ENCODE measurements around the gene SDSL.

Gene SDSL

DNA sequence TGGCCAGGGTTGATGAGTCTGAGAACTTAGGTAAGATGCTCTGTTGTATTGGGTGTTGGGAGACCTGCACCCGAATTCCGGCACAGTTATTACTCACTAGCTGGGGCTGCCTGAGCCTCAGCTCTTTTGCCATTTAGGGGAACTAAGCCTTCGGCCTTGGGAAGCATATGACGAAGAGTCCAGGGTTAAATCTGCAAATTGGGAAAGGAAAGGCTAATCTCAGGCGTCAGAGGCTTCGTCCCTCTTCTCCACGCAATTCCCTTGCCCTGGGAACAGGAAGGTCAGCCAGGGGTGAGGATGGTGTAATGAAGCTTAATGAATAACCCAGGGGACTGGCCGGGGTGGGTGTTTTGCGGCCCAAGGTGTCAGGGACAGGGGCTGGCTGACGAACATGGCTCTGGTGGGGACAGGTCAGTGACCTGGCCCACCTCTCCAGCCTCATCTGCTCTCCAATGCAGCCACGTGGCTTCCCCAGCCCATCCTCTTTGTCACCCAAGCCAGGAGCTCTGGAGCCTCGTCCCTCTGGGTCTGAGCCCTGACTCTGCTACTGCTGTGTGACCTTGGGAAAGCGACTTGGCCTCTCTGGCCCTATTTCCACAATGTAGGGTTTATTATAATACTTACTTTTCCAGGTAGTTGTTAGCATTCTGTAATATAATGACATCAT is 3.8 kb upstream of the SDSL start:
- DNase-seq (ENCODE audit: low read depth, low spot score): no peak

DNA sequence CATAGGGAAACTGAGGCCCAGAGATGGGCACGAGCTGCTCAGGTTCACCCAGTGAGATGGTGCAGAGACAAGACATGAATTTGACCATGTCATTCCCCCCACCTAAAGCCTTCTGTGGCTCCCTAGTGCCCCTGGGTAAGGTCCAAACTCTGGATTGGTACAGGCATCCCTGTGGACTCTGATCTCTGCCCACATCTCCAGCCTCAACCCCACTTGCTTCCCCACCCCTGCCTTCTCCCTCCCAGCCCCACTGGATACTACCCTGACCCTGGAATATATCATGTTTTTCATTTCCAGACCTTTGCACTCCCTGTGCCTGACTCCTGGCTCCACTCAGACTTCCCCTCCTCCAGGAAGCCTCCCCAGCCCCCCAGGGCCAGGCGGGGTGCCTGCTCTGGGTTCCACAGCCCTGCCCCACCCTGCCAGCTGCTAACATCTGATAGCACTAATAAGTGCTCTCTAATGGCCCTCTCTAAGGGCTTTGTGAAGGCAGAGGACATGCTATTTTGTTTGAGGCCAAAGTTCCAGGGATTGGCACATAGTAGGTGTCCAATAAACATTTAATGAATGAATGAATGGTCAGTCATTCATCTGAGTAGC is 1.1 kb upstream of the SDSL start:
- no peak for DNase-seq (ENCODE audit: low read depth, low spot score)

DNA sequence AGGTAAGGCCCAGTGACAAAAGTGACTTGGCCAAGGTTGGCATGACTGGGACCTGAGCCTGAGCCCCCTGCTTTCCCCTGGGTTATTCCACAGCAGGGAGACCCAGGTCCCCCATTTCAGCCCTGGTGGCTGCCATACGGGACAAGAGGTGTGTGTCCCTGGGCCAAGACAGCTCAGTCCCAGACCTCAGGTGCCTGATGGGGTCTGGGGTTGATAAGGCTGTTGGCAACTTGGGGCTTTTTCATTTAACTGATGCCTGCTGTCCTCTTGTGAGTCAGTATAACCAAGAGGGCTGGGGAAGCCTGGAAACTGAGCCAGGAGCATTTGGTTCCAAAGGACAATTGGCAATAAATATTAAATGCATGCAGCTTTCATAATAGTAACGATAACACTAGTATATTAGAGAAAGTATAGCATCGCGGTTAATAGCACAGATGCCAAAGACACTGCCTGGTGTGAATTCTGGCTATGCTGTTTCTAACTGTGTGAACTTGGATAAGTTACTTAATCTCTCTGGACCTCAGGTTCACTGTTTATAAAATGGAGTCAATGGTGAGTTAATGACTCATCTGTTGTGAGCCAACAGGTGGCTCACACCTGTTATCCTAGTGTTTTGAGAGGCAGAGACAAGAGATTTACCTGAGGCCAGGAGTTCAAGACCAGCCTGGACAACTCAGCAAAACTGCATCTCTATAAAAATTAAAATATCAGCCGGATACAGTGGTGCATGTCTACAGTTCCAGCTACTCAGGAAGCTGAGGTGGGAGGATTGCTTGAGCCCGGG is 898 bp downstream of the SDSL start:
- DNase-seq (ENCODE audit: low read depth, low spot score): no peak

DNA sequence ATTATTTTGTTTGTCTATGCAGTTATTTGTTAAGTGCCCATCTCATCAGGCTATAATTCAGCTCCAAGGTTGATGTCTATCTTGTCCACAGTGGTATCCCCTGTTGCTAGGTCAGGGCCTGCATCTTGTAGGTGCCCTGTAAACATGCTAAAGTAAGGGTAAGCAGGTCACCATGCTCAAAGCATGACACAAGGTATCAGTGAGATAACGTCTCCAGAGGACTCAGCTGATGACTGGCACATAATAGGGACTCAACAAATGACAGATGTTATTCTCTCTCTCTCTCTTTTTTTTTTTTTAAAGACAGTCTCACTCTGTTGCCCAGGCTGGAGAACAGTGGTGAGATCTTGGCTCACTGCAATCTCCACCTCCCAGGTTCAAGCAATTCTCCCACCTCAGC is 2.3 kb downstream of the SDSL start:
- DNase-seq (ENCODE audit: low read depth, low spot score): no peak

DNA sequence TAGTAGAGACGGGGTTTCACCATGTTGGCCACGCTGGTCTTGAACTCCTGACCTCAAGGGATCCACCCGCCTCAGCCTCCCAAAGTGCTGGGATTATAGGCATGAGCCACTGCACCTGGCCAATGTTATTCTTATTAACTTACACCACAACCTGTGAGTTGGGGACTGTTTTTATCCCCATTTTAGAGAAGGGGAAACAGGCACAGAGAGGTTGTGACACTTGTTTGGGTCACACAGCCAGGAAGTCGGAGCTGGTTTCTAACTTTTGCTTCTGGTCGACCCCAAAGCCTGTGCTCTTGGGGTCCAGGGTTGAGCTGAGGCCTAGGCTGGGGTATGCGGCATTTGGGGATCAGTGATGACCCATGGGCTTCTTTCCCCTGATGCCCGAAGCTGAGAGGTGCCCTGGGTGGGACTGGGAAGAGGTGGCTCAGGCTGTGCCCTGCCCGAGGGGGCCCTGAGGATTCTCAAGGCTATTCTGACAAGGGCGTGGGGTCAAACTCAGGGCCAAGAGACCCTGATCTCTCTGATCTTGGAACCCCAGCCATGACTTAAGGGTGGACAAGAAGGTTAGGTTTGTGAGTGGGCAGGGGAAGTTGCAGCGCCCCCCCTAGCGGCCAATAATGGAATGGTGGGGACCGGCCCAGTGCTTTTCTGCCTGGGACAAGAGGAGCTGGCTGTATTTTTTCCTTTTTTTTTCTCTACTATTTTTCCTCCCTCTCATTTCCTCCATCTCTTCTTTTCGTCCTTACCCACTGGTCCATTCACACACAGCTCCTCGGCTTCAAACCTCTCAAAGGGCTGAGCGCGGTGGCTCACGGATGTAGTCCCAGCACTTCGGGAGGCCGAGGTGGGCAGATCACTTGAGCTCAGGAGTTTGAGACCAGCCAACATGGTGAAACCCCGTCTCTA is 3.0 kb downstream of the SDSL start:
- DNase-seq (ENCODE audit: low read depth, low spot score): peak; percentile 20

DNA sequence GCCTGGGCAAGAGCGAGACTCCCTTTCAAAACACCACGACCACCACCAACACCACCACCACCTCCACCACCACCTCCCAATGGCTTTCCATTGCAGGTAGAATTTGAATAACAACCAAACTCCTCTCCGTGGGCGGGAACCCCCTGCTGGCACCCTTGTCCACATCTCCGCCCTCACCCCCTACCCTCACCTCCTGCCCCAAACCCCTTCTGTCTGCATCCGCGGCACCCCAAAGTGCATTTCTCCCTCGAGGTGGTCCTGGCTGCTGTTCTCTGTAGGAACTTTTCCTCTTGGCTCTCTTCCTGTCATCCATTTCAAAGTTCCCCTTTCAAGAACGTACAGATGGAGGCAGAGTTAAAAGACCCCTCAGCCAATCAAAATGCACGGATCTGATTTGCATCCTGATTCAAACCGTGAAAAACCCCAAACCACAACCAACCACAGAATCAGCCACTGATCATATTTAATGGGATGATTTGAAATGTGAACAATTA is 3.8 kb downstream of the SDSL start:
- peak; percentile 38 for DNase-seq (ENCODE audit: low read depth, low spot score)

DNA sequence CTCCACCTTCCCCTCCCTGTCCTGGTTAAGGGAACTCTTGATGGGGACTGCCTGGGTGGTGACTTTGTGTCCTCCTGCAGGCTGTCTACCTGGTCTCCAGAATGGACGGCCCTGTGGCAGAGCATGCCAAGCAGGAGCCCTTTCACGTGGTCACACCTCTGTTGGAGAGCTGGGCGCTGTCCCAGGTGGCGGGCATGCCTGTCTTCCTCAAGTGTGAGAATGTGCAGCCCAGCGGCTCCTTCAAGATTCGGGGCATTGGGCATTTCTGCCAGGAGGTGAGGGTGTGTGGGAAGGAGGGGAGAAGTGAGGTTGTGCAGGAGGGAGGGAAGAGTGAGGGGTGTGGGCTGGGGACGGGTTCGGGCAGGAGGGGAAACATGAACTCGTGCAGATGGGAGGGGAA is 5.7 kb downstream of the SDSL start:
- no peak for DNase-seq (ENCODE audit: low read depth, low spot score)

DNA sequence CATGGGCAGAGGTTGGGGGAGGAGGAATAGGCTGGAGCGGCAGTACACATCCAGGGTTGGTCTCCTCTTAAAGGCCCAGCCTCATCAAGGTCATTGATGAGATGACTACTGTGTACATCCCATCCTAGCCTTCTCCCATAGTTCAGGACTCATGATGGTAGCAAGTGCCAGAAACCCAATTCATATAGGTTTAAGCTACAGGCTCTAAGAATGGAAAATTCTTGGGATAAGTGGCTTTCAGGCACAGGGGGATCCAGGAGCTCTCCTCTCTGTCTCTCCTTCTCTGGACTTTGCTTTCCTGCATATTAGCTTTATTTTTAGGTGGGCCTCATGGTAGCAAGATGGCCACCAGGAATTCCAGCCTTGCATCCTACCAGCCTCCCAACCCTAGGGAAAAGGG is 6.3 kb downstream of the SDSL start:
- no peak for DNase-seq (ENCODE audit: low read depth, low spot score)

DNA sequence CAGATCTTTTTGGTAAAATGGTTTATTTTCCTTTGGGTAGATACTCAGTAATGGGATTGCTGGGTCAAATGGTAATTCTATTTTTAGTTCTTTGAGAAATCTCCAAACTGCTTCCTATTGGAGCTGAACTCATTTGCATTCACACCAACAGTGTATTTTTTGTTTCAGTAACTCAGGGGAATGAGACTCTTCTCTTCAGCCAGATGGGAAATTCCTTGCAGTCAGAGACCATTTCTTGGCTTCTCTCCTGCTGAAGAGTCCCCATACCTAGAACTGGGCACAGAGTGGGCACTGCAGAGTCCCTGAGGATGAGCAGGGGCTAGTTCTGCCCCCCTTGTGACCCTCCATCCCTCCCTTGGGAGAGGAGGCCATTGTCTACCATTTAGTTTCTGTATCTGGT is 10.8 kb downstream of the SDSL start:
- no peak for DNase-seq (ENCODE audit: low read depth, low spot score)

DNA sequence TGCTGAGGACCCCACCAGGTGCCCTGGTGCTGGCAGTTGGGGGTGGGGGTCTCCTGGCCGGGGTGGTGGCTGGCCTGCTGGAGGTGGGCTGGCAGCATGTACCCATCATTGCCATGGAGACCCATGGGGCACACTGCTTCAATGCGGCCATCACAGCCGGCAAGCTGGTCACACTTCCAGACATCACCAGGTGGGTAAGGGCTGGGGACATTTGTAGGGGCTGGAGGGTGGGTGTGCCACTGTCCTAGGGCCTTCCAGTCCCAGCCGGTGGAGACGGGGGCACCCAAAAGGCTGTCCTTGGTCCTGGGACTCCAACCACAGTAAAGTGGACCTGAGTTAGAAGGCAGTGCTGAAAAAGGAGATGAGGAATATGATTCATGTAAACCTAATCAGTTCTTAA is 13.2 kb downstream of the SDSL start:
- no peak for DNase-seq (ENCODE audit: low read depth, low spot score)

DNA sequence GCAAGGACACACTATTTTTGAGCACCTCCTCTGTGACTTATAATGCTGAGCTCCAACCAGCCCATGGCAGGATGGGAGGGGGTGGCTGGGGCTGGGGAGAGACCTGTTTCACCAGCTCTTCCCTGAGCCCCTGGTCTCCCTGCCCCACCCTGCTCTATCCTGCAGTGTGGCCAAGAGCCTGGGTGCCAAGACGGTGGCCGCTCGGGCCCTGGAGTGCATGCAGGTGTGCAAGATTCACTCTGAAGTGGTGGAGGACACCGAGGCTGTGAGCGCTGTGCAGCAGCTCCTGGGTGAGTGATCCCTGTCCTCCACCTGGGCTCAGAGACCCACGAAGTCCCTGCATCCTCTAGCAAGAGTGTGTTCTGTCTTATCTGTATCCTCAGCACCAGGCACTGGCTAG is 14.4 kb downstream of the SDSL start:
- no peak for DNase-seq (ENCODE audit: low read depth, low spot score)

DNA sequence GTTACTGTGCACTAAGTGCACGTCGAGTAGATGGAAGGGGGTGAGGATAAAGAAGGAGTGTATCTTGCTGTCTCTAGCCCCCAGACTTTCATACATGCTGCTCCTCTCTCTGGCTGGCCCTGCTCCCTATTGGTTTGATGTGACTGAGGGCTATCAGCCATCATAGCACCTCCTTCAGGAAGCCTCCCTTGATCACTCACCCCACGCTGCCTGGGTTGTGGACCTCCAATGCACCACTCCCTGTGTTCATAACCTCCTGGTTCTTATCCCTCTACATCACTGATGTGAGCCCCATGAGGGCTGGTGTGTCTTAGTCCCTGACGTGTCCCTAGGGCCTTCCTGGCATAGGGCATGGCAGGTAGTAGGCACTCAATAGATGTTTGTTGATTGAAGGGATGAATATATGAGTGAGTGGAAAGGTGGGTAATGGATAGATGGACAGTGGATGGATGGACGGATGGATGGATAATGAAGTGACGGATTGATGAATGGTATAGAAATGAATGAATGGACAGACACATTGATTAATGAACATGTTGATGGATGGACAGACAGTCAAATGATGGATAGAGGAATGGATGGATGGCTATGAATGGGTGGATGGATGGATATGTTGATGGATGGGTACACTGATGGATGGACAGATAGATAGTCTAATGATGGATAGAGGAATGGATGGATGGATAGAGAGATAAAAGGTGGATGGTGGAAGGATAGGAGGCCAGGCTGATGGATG is 15.0 kb downstream of the SDSL start:
- no peak for DNase-seq (ENCODE audit: low read depth, low spot score)

DNA sequence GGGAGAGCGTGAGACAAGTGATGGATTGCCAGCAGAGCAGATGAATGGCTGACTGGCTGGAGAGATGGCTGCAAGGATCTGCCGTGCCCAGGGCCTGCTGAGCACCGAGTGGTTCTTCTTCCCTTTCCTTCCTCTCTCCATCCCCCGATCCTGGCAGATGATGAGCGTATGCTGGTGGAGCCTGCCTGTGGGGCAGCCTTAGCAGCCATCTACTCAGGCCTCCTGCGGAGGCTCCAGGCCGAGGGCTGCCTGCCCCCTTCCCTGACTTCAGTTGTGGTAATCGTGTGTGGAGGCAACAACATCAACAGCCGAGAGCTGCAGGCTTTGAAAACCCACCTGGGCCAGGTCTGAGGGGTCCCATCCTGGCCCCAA is 15.5 kb downstream of the SDSL start:
- DNase-seq (ENCODE audit: low read depth, low spot score): no peak

DNA sequence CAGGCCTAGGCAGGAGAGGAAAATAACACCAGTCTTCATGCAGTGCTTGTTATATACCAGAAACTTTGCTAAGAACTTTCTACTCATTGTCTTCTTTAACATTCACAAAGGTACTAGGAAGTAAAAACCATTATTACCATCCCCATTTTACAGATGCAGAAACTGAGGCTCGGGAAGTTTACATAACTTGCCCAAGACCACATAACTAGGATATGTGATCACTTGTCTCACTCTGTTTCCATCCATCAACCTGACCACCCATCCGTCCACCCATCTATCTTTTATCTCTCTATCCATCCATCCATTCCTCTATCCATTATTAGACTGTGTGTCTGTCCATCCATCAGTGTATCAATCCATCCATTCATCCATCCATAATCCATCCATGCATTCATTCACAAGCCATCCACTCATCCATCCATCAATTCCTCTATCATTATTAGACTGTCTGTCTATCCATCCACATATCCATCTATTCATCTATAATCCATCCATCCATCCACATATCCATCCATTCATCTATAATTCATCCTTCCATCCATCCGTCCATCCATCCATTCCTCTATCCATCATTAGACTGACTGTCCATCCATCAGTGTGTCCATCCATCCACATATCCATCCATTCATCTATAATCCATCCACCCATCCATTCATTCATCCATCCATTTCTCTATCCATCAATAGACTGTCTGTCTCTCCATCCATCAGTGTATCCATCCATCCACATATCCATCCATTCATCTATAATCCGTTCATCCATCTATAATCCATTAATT is 16.5 kb downstream of the SDSL start:
- no peak for DNase-seq (ENCODE audit: low read depth, low spot score)

DNA sequence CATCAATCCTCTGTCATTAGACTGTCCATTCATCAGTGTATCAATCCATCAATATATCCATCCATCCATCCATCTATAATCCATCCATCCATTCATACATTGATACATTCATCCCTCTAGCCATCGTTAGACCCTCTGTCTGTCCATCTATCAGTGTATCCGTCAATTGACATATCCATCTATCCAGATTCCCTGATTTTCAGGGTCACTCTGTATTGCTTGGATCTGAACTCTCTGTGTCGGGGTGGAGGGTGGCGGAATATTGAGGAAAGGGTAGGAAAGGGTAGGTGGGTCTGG is 17.1 kb downstream of the SDSL start:
- DNase-seq (ENCODE audit: low read depth, low spot score): no peak

DNA sequence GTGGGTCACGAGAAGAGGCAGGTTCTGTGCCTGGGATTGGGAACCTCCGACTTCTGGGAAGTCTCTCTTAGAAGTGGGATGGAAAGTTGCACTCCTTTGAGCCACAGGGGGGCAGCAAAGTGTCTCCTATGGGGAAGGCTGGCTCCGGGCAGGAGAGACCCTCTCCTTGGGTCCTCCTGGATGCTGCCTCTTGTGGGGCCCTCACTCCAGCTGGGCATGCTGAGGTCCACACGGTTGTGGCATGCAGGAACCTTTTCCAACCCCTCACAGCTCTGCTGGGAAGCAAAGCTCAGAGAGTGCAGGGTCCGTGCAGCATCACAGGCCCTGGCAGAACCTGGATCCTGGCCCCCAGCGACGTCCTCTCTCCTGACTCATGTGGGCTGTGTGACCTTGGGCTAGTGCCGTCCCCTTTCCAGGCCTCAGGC is 17.4 kb downstream of the SDSL start:
- DNase-seq (ENCODE audit: low read depth, low spot score): no peak

DNA sequence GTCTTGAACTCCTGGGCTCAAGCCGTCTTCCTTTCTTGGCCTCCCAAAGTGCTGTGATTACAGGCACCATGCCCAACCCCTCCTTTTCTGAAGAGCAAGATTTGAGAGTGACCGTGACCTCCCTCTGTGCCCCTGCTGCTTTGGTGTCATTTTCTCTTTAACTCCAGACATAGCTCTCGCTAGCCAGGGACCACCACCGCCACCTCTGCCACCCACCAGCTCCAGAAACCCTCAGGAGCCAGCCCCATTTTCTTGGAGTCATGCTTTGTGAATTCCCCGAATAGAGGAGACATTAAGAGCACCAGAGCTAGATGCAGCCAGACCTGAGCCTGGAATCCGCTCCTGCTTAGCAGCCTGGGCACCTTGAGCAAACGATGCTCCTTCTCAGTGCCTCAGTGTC is 18.2 kb downstream of the SDSL start:
- no peak for DNase-seq (ENCODE audit: low read depth, low spot score)

DNA sequence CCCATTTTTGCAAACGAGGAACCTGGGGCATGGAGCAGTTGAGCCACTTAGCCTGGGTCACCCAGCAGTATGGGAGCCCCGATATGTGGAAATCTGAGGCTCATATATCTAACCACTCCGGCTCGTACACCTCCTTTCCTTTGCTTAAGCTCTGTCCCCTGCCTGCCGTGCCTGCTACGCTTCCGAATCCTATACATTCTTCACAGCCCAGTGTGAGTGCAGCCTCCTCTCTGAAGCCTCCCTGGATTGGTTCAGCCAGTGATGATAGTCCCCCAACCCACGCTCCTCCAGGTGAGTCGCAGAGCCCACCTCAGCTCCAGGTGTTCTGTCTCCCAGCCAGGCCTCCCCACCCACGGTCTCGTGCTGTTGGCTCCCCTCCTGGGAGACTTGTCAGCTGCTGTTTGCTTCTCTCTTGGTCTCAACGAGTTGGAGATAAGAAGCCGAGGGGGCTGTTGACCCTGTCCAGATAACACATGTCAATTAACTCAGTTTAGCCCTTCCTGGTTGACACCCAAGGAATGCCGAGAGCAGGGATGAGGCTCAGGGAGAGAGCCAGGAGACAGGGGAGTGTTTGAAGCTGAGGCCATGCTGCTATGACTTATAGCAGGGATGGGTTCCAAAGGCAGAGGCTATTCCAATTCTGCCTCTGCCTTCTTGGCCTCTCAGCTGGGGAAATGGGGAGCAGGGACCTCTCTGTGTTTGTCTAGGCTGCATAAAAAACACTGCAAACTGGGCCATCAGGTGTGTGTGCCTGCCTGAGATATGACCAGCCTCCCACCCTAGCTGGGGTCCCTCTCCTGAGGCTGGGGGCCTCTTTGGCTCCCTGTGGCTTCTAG is 19.0 kb downstream of the SDSL start:
- DNase-seq (ENCODE audit: low read depth, low spot score): no peak

DNA sequence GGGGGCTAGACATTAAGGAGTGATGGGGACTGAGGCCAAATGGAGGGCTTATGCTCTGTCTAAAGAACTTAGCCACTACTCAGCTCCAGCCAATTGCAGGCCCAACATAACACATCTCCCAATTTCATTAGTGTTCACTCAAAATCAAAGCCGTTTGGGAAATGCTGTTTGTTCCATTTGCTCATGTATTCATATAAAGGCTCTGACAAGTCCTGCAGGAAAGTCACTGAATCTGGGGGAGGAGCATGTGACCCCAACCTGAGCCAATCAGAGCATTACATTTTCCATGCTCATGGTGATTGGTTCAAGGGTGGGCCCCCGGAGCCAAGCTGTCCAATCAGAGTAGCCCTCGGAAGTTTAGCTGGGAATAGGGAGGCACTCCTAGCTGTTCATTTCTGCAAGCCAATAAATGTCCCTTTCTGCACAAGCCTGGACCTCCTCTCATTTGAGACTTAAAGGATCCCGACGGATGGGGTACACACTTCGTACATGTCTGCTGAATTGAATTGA is 20.9 kb downstream of the SDSL start:
- DNase-seq (ENCODE audit: low read depth, low spot score): no peak

Data from iPS DF 19.7 (cell line).